ENCODE data around the gene GARIN3.

Gene GARIN3

DNA sequence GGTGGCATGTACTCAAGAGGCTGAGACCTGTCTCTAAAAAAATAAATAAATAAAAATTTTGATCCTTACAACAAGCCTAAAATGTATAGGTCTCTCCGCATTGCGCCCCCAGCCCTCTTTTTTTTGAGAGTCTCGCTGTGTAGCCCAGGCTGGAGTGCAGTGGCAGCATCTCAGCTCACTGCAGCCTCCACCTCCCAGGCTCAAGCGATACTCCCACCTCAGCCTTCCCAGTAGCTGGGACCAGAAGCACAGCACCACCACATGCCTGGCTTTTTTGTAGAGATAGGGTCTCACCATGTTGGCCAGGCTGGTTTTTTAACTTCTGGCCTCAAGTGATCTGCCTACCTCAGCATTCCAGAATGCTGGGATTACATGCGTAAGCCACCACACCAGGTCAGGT lies 2.2 kb upstream of the GARIN3 start:
- Histone ChIP-seq H3K4me1 (ENCODE audit: control insufficient read depth in 2 of 2, insufficient read depth in 2 of 2, low read length in 2 of 2) (no peaks in the 10 kb centered on the region), H3K36me3 (ENCODE audit: control insufficient read depth in 2 of 2, insufficient read depth in 2 of 2, low read length in 2 of 2) (no peaks in the 10 kb centered on the region), H3K9ac (ENCODE audit: low read depth in 1 of 2, low read length in 2 of 2) (no peak overlapping the region), H3K4me3 (ENCODE audit: low read length in 2 of 2) (no peak overlapping the region), H3K27me3 (ENCODE audit: control insufficient read depth in 2 of 2, insufficient read depth in 2 of 2, low read length in 2 of 2) (peaks cover 0 to 3% of the 10 kb centered on the region in 2 donors), H3K27ac (ENCODE audit: low read depth in 2 of 2, low read length in 2 of 2) (no peak overlapping the region), H3K9me3 (ENCODE audit: control insufficient read depth in 2 of 2, low read length in 2 of 2) (no peaks in the 10 kb centered on the region)

DNA sequence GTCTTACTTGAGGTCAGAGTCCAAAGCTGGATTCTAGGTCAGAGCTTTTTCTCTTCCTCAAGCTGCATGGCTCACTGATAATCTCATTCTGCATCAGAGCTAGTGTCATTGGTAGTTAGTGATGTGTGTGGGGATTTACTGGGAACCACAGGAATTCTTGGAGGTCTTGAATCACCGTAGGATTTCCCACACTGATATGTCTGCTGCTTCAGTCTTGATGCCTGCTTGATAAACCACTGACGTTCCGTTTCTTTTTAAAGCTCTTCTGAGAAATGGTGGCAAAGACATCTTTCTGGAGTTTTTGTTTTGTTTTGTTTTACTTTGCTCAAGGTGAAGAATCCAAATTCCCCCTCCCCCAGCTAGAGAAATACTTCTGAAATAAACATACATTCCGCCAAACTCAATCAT lies 1.2 kb upstream of the GARIN3 start:
- Histone ChIP-seq H3K27me3 (ENCODE audit: control insufficient read depth in 2 of 2, insufficient read depth in 2 of 2, low read length in 2 of 2) (peaks cover 0 to 3% of the 10 kb centered on the region in 2 donors), H3K9ac (ENCODE audit: low read depth in 1 of 2, low read length in 2 of 2) (no peak overlapping the region), H3K36me3 (ENCODE audit: control insufficient read depth in 2 of 2, insufficient read depth in 2 of 2, low read length in 2 of 2) (no peaks in the 10 kb centered on the region), H3K9me3 (ENCODE audit: control insufficient read depth in 2 of 2, low read length in 2 of 2) (no peaks in the 10 kb centered on the region), H3K27ac (ENCODE audit: low read depth in 2 of 2, low read length in 2 of 2) (no peak overlapping the region), H3K4me3 (ENCODE audit: low read length in 2 of 2) (no peak overlapping the region), H3K4me1 (ENCODE audit: control insufficient read depth in 2 of 2, insufficient read depth in 2 of 2, low read length in 2 of 2) (no peaks in the 10 kb centered on the region)

DNA sequence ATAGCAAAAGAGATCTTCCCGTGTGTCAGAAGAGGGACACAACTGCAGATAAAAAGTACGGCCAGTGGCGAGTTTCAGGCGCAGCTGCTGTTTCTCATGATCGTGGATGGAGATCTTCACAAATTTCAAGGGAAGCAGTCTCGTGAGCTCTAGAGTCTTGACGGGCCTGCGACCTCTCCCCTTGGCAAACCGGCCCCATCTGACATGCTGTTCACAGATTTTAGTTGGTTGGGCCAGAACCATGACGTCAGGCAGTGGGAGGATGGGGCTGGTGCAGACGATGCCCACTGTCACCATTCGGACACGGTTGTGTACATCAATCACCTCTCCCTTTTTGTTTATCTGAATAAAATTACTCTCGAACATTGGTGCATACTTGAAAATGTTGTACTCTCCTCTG lies 396 bp downstream of the GARIN3 start:
- Histone ChIP-seq H3K27me3 (ENCODE audit: control insufficient read depth in 2 of 2, insufficient read depth in 2 of 2, low read length in 2 of 2) (peaks cover 0 to 3% of the 10 kb centered on the region in 2 donors), H3K4me1 (ENCODE audit: control insufficient read depth in 2 of 2, insufficient read depth in 2 of 2, low read length in 2 of 2) (no peaks in the 10 kb centered on the region), H3K9ac (ENCODE audit: low read depth in 1 of 2, low read length in 2 of 2) (no peak overlapping the region), H3K4me3 (ENCODE audit: low read length in 2 of 2) (no peak overlapping the region), H3K9me3 (ENCODE audit: control insufficient read depth in 2 of 2, low read length in 2 of 2) (no peaks in the 10 kb centered on the region), H3K27ac (ENCODE audit: low read depth in 2 of 2, low read length in 2 of 2) (no peak overlapping the region), H3K36me3 (ENCODE audit: control insufficient read depth in 2 of 2, insufficient read depth in 2 of 2, low read length in 2 of 2) (no peaks in the 10 kb centered on the region)

DNA sequence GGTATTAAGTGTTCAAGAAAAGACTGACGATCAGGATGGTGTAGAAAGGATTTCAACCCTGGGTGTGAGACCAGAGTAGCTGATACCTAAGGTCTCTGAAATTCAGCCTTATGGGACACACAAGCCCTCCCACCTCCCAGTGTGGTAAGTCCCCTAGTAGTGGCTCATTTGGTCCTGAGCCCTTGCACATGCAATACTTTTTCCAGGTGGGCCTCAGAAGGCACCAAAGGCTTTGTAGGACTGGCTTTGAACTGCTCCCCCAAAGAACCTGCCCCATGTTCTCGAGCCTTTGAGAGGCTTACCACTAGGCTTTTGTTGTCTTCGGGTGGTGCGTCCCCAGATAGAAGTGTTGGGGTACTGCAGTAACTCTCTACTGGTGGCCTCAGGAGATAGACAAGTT lies 803 bp downstream of the GARIN3 start:
- H3K4me1 ChIP-seq (ENCODE audit: control insufficient read depth in 2 of 2, insufficient read depth in 2 of 2, low read length in 2 of 2): no peaks in the 10 kb centered on the region
- H3K4me3 ChIP-seq (ENCODE audit: low read length in 2 of 2): no peak overlapping the region
- no peaks in the 10 kb centered on the region for H3K9me3 ChIP-seq (ENCODE audit: control insufficient read depth in 2 of 2, low read length in 2 of 2)
- H3K27ac ChIP-seq (ENCODE audit: low read depth in 2 of 2, low read length in 2 of 2): no peak overlapping the region
- H3K27me3 ChIP-seq (ENCODE audit: control insufficient read depth in 2 of 2, insufficient read depth in 2 of 2, low read length in 2 of 2): peaks cover 0 to 3% of the 10 kb centered on the region in 2 donors
- no peaks in the 10 kb centered on the region for H3K36me3 ChIP-seq (ENCODE audit: control insufficient read depth in 2 of 2, insufficient read depth in 2 of 2, low read length in 2 of 2)
- H3K9ac ChIP-seq (ENCODE audit: low read depth in 1 of 2, low read length in 2 of 2): no peak overlapping the region

DNA sequence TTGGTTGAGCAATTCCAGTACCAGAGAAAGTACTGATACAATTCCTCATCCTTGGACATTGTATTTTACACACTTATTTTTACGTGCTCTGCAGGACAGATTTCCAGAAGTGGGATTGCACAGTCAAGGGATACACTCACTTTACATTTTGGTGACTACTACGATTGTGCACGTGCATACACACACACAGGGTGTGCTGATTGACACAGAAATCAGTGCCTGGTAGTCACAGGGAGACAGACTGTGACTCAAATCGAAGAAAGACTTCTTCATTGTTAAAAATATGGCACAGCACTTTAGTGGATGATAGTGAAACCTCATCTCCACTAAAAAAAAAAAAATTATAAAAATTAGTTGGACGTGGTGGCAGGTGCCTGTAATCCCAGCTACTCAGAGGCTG lies 1.5 kb downstream of the GARIN3 start:
- H3K9me3 ChIP-seq (ENCODE audit: control insufficient read depth in 2 of 2, low read length in 2 of 2): no peaks in the 10 kb centered on the region
- no peak overlapping the region for H3K27ac ChIP-seq (ENCODE audit: low read depth in 2 of 2, low read length in 2 of 2)
- no peak overlapping the region for H3K9ac ChIP-seq (ENCODE audit: low read depth in 1 of 2, low read length in 2 of 2)
- no peak overlapping the region for H3K4me3 ChIP-seq (ENCODE audit: low read length in 2 of 2)
- H3K36me3 ChIP-seq (ENCODE audit: control insufficient read depth in 2 of 2, insufficient read depth in 2 of 2, low read length in 2 of 2): no peaks in the 10 kb centered on the region
- peaks cover 0 to 3% of the 10 kb centered on the region in 2 donors for H3K27me3 ChIP-seq (ENCODE audit: control insufficient read depth in 2 of 2, insufficient read depth in 2 of 2, low read length in 2 of 2)
- no peaks in the 10 kb centered on the region for H3K4me1 ChIP-seq (ENCODE audit: control insufficient read depth in 2 of 2, insufficient read depth in 2 of 2, low read length in 2 of 2)

DNA sequence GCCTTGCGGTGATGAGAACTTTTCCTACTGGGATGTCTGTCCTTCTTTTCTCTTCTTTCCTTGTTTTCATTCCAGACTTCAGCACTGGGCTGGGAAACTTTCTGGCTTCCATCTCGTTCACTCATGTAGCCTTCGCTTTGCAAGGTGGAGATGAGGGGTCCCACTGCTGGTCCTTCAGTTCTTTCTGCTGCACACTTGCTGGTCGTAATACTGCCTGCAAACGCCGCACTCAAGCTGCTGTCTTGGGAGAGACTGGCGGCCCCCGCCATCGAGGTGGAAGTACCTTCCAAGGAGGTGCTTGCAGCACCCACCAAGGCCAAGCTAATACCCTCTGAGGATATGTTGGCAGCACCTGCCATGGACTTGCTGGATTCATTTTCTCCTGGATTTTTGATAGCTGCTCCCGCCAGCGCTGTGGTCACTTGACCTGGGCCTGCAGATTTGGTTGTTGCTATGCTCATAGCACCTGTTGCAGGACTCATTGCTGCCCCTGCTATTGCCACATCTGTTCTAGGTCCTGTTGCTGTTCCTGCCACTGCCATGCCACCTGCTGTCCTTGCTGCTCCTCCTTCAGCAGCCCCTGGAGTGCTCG lies 3.0 kb downstream of the GARIN3 start:
- Histone ChIP-seq H3K27ac (ENCODE audit: low read depth in 2 of 2, low read length in 2 of 2) (no peak overlapping the region), H3K36me3 (ENCODE audit: control insufficient read depth in 2 of 2, insufficient read depth in 2 of 2, low read length in 2 of 2) (no peaks in the 10 kb centered on the region), H3K9me3 (ENCODE audit: control insufficient read depth in 2 of 2, low read length in 2 of 2) (no peaks in the 10 kb centered on the region), H3K9ac (ENCODE audit: low read depth in 1 of 2, low read length in 2 of 2) (no peak overlapping the region), H3K4me3 (ENCODE audit: low read length in 2 of 2) (no peak overlapping the region), H3K27me3 (ENCODE audit: control insufficient read depth in 2 of 2, insufficient read depth in 2 of 2, low read length in 2 of 2) (peaks cover 0 to 3% of the 10 kb centered on the region in 2 donors), H3K4me1 (ENCODE audit: control insufficient read depth in 2 of 2, insufficient read depth in 2 of 2, low read length in 2 of 2) (no peaks in the 10 kb centered on the region)

DNA sequence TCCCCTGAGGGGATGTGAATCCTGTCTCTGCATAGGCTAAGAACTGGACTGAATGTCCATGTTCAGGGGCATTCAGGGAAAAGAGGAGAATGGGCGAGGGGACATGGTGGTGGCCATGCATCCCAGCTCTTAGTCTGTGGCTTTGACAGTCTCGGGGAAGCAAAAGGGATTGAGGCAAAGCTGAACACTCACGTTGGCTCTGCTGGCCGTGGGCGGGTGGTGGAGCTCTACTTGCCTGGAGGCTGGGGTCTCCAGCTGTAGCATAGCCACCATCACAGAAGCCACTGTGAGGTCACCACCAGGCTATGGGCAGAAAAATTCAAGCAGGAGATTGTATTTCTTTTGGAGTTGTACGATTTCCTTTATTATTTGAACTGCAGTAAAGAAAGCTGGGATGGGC lies 4.1 kb downstream of the GARIN3 start:
- H3K27me3 ChIP-seq (ENCODE audit: control insufficient read depth in 2 of 2, insufficient read depth in 2 of 2, low read length in 2 of 2): peaks cover 0 to 3% of the 10 kb centered on the region in 2 donors
- H3K36me3 ChIP-seq (ENCODE audit: control insufficient read depth in 2 of 2, insufficient read depth in 2 of 2, low read length in 2 of 2): no peaks in the 10 kb centered on the region
- H3K9ac ChIP-seq (ENCODE audit: low read depth in 1 of 2, low read length in 2 of 2): no peak overlapping the region
- H3K9me3 ChIP-seq (ENCODE audit: control insufficient read depth in 2 of 2, low read length in 2 of 2): no peaks in the 10 kb centered on the region
- no peaks in the 10 kb centered on the region for H3K4me1 ChIP-seq (ENCODE audit: control insufficient read depth in 2 of 2, insufficient read depth in 2 of 2, low read length in 2 of 2)
- H3K27ac ChIP-seq (ENCODE audit: low read depth in 2 of 2, low read length in 2 of 2): no peak overlapping the region
- no peak overlapping the region for H3K4me3 ChIP-seq (ENCODE audit: low read length in 2 of 2)

DNA sequence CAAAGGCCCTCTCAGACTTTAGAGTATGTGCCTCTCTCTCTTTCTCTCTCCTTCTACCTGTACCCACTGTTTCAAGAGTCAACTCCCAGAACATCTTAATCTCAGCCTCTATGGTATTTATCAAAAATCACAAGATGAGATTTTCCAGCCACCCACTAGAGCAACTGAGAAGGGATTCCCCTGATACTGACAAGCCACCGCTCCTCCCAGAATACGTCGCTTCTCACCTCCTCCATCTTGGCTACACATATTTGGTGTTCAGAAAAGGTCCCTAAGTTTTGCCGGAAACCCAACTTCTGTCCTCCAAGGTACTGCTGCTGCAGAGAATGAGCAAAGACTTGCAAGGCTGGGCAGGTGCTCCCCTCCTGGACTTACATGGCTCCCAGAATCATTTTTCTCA lies 6.1 kb downstream of the GARIN3 start:
- Histone ChIP-seq H3K27ac (ENCODE audit: low read depth in 2 of 2, low read length in 2 of 2) (no peak overlapping the region), H3K4me1 (ENCODE audit: control insufficient read depth in 2 of 2, insufficient read depth in 2 of 2, low read length in 2 of 2) (no peaks in the 10 kb centered on the region), H3K9me3 (ENCODE audit: control insufficient read depth in 2 of 2, low read length in 2 of 2) (no peaks in the 10 kb centered on the region), H3K27me3 (ENCODE audit: control insufficient read depth in 2 of 2, insufficient read depth in 2 of 2, low read length in 2 of 2) (no peaks in the 10 kb centered on the region), H3K36me3 (ENCODE audit: control insufficient read depth in 2 of 2, insufficient read depth in 2 of 2, low read length in 2 of 2) (no peaks in the 10 kb centered on the region), H3K9ac (ENCODE audit: low read depth in 1 of 2, low read length in 2 of 2) (no peak overlapping the region), H3K4me3 (ENCODE audit: low read length in 2 of 2) (no peak overlapping the region)

DNA sequence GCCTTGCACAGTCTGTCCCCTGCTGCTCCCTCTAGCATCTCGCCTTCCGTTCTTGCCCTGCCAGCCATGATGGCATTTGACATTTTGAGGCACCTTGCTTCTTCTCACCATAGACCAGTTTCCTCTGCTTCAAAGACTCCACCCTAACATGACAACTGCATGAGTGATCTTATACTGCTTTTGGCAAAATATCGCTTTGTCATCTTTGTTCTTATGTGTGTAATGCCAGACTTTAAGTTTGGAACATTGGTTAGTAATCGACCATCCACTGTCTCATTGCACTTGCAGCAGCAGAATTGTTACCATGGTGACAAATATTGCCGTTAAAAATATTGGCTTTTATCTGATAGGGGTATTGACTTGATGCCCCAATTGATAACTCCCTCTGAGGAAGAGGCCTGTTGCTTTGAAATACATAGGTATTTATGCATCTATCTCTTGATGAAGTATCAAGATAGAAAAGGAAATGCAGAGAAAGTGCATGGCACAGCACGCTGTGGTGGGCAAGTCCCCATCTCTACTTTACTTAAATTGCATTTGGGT lies 6.8 kb downstream of the GARIN3 start:
- Histone ChIP-seq H3K4me1 (ENCODE audit: control insufficient read depth in 2 of 2, insufficient read depth in 2 of 2, low read length in 2 of 2) (no peaks in the 10 kb centered on the region), H3K9me3 (ENCODE audit: control insufficient read depth in 2 of 2, low read length in 2 of 2) (no peaks in the 10 kb centered on the region), H3K4me3 (ENCODE audit: low read length in 2 of 2) (no peak overlapping the region), H3K9ac (ENCODE audit: low read depth in 1 of 2, low read length in 2 of 2) (no peak overlapping the region), H3K27me3 (ENCODE audit: control insufficient read depth in 2 of 2, insufficient read depth in 2 of 2, low read length in 2 of 2) (no peaks in the 10 kb centered on the region), H3K36me3 (ENCODE audit: control insufficient read depth in 2 of 2, insufficient read depth in 2 of 2, low read length in 2 of 2) (no peaks in the 10 kb centered on the region), H3K27ac (ENCODE audit: low read depth in 2 of 2, low read length in 2 of 2) (no peak overlapping the region)

DNA sequence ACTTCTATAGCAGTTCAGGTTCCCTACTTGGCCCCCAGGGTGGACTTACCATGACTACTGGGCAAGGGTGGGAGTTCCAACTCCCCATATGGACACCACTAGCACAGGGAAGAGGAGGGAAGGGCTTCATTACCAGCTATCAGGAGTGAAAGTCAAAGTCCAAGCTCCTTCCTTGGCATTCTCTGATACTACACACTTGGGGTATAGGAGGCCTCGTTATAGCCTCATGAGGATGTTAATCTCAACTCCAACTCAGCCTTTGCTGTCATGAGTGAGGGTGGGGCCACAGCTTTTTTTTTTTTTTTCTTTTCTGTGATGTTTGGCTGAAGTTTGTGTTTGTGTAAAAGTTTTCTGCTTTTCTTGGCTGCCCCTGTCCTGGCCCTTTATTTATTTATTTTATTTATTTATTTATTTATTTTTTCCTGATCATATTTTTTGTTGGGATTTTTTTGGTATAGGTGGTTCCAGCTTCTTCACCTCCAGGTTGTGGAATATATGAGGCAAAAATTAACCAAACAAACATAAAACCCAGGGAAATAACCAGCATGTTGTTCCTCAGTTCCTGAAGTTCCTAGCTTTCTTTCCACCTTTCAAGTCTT lies 8.7 kb downstream of the GARIN3 start:
- H3K4me1 ChIP-seq (ENCODE audit: control insufficient read depth in 2 of 2, insufficient read depth in 2 of 2, low read length in 2 of 2): no peaks in the 10 kb centered on the region

More for the DNA sequence above, 8.7 kb downstream of the GARIN3 start:
- Histone ChIP-seq H3K9ac (ENCODE audit: low read depth in 1 of 2, low read length in 2 of 2) (no peak overlapping the region), H3K36me3 (ENCODE audit: control insufficient read depth in 2 of 2, insufficient read depth in 2 of 2, low read length in 2 of 2) (no peaks in the 10 kb centered on the region), H3K27ac (ENCODE audit: low read depth in 2 of 2, low read length in 2 of 2) (no peak overlapping the region), H3K27me3 (ENCODE audit: control insufficient read depth in 2 of 2, insufficient read depth in 2 of 2, low read length in 2 of 2) (no peaks in the 10 kb centered on the region), H3K9me3 (ENCODE audit: control insufficient read depth in 2 of 2, low read length in 2 of 2) (no peaks in the 10 kb centered on the region), H3K4me3 (ENCODE audit: low read length in 2 of 2) (no peak overlapping the region)

All from mucosa of rectum (tissue), 2 donors.